Psoas muscle (tissue), 8 donors: Measurements from ENCODE around the gene CDCA4. TPM values are rescaled to one million over a fixed set of nuclear protein-coding genes. Genes with fewer than 3 reads are reported as not detected.

Experiments
- ATAC-seq, 4 donors: fragments of 200-7000 bp; cut with Tn5 transposase; one replicate each; pipeline ENCODE4 v1.9.1; 2020; ENCODE audit warnings: moderate library complexity in 3 of 4, mild to moderate bottlenecking in 2 of 4
- DNase-seq, 2 donors: peaks; one replicate each; pipeline ENCODE4 v3.0.0-alpha.2; 2020
- H3K27ac ChIP-seq: fragments of 200-600 bp; one replicate; pipeline ENCODE4 v1.8.0; 2022
- H3K27me3 ChIP-seq, 3 donors: fragments of 200-600 bp in 1 of 3; one replicate each; pipeline versions ENCODE4 v1.6.1 to v1.8.0; 2013 to 2022; ENCODE audit warnings: low read length in 2 of 3, mild to moderate bottlenecking in 2 of 3, moderate library complexity in 1 of 3; ENCODE audit not compliant: insufficient read depth in 3 of 3
- H3K36me3 ChIP-seq, 2 donors: fragments of 200-600 bp in 1 of 2; one replicate each; pipeline versions ENCODE4 v1.6.1 to v1.8.0; 2013 to 2022; ENCODE audit warnings: low read depth in 1 of 2, mild to moderate bottlenecking in 1 of 2, moderate library complexity in 1 of 2; ENCODE audit not compliant: insufficient read depth in 1 of 2
- H3K4me1 ChIP-seq: fragments of 200-600 bp; one replicate; pipeline ENCODE4 v1.8.0; 2022
- H3K4me3 ChIP-seq: fragments of 200-600 bp; one replicate; pipeline ENCODE4 v1.8.0; 2022; ENCODE audit warnings: mild to moderate bottlenecking
- H3K9me3 ChIP-seq: fragments of 200-600 bp; one replicate; pipeline ENCODE4 v1.8.0; 2022
- CTCF ChIP-seq: fragments of 200-600 bp; IDR thresholded peaks from one replicate; pipeline ENCODE4 v1.8.0; 2022; ENCODE audit warnings: antibody characterized with exemption
- WGBS, 3 donors: extraction: QIAGEN DNeasy Blood & Tissue Kit; methylation state at CpG; one replicate each; pipeline versions ENCODE4 v1.1.6 to v1.1.7; 2013; 5-methylcytosine and 5-hydroxymethylcytosine counted together
- intact Hi-C, 2 donors: fragments of 100-400 bp; cut with DNase I; formaldehyde crosslinking; loops; one replicate each; pipeline versions ENCODE4 v1.11.0 to v1.14.2; 2022
- polyA plus RNA-seq, 3 donors: library from polyadenylated mRNA; stranded (reverse); fragments of 200-250 nt; gene quantifications; one replicate each; pipeline ENCODE4 v1.2.3, GENCODE V29; 2013
- total RNA-seq, 4 donors: library from RNA; stranded (reverse); fragmentation: NEBNext Ultra II Directional in 2 of 4; extraction: Animal tissue kit (Norgen Biotek cat#: 25700) in 2 of 4; gene quantifications; one replicate each; pipeline versions ENCODE4 v1.2.1 to v1.2.4, GENCODE V29; 2021 to 2023
- donor health status: healthy with polysubstance abuse.
- donor health status: DM: no; HTN: no; CAD: no; lungs with moderate emphysema.
- donor health status: Bipolar disorder and iron deficiency.
- donor health status: healthy.
- donor health status: DM: yes; HTN: yes; CAD: no.
- donor health status: DM: no; HTN: no; CAD: no.
- donor health status: DM: no; HTN: no; CAD: no.
- donor health status: DM: yes; HTN: yes; CAD: no.

CDCA4 gene
- total and polyA plus RNA-seq, 7 donors = 0.79 to 3.3 (median 1.3) TPM

GRCh38 chr14:104979758-104980610 lies 40.9 kb downstream of the CDCA4 start:
- WGBS, 3 donors = 47 to 52% (median 47%) methylated on average over 19 of the region's 19 CpGs
- TF ChIP-seq CTCF = no peak
- ATAC-seq = peak; percentile 73 to 82 (median 78)
- intact Hi-C loops = loop anchor here in 1 of 2 donors (2.0 kb wide), 1 partner anchor 41 kb away; the partner anchor contains the start of gene CDCA4
- Histone ChIP-seq H3K4me3 (no peak overlapping the region), H3K27me3 (peaks cover 0 to 4% (median 0%) of the 10 kb centered on the region in 3 donors), H3K4me1 (peaks cover 27% of the 10 kb centered on the region), H3K9me3 (no peaks in the 10 kb centered on the region), H3K27ac (peak overlapping the region; percentile 39), H3K36me3 (no peaks in the 10 kb centered on the region)
- DNase-seq = peak; percentile 78 to 86

- Histone ChIP-seq H3K4me3 (peak overlapping the region; percentile 69), H3K4me1 (peaks cover 27% of the 10 kb centered on the region), H3K27me3 (peaks cover 0 to 4% (median 0%) of the 10 kb centered on the region in 3 donors), H3K9me3 (no peaks in the 10 kb centered on the region), H3K27ac (no peak overlapping the region), H3K36me3 (no peaks in the 10 kb centered on the region)
- TF ChIP-seq CTCF = no peak
- ATAC-seq (no peak), DNase-seq (peak in 1 of 2 donors; percentile 52)
- 65 to 67% (median 67%) methylated on average over 31 to 32 of the region's 32 CpGs for WGBS, 3 donors
- intact Hi-C loops = no loop called here
Measured at GRCh38 chr14:104978746-104979691, 41.9 kb downstream of the CDCA4 start.

- ATAC-seq = peak; percentile 58 to 81 (median 78)
- intact Hi-C loops = no loop called here
- WGBS, 3 donors = 4 to 9% (median 8%) methylated on average over 52 to 111 of the region's 111 CpGs
Measured at GRCh38 chr14:104977681-104978653, 42.9 kb downstream of the CDCA4 start, which contains the start of gene AHNAK2. Gene AHNAK2, minus strand, starts transcription at chr14:104978374. Its CDS starts 137 bp downstream, at chr14:104978237.

More at GRCh38 chr14:104977681-104978653, 42.9 kb downstream of the CDCA4 start, which contains the start of gene AHNAK2:
- H3K4me1 ChIP-seq = peaks cover 33% of the 10 kb centered on the region
- peak within 1 kb of the TSS; percentile 69 for H3K4me3 ChIP-seq
- DNase-seq = peak; percentile 83 to 85
- no peaks in the 10 kb centered on the region for H3K36me3 ChIP-seq
- H3K27ac ChIP-seq = no peak within 1 kb of the TSS
- no peaks in the 10 kb centered on the region for H3K9me3 ChIP-seq
- peaks cover 0 to 4% (median 0%) of the 10 kb centered on the region in 3 donors for H3K27me3 ChIP-seq
- no peak for TF ChIP-seq CTCF
